ENCODE data around the gene PDXP.

PDXP gene

DNA sequence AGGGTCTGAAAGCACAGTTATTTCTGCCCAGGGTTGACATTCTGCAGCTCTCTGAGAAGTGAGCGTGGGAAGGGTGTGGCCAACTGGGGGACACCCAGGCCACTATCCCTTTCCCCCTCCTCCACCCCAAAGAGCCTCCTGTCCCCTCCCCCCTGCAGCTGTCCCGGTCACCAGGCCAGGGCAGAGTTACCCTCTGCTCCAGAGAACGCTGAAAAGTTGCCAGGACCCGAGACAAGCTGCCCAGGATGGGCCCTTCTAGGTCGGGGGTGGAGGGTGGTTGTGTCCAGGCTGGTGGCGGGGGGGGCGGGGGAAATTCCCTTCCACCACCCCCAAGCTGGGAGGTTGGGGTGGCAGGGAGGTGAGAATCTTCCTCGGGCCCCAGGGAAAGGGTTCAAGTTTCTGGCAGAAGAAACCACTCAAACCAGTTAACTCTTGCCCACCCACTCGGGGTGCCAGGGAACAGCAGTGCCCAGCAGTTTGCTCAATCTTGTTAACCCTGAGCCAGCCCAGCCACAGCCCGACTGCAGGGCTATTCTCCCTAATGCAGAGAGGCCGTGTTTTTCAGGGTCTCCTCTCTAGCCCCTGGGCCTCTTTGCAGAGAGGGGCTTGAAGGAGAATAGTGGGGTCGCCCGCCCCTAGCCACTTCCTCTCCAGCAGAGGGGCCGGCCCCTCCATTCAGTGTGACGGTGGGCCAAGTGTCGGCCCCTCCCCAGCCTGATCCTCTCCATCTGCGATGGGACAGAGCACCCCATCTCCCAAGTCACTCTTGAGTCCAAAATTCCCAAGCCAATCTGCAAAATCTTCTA is 17.6 kb downstream of the PDXP start:
- H3K9me3 ChIP-seq (ENCODE audit: control extremely low read depth in 1 of 5, control insufficient read depth in 4 of 5, insufficient read depth in 2 of 5, low read depth in 1 of 5, low read length in 4 of 5): no peaks in the 10 kb centered on the region
- POLR2A ChIA-PET: interaction anchor here (1.6 kb wide), 1 partner anchor 15 kb away, joined by 5 read pairs; no protein-coding TSS in a partner anchor
- peaks cover 5 to 76% (median 70%) of the 10 kb centered on the region in 4 experiments for H3K4me1 ChIP-seq (ENCODE audit: control extremely low read depth in 1 of 4, control insufficient read depth in 4 of 4, insufficient read depth in 4 of 4, low read length in 3 of 4)
- 6% methylated on average over 9 of the region's 17 CpGs for WGBS (ENCODE audit: insufficient coverage)
- DNase-seq: peak in 2 of 3 donors; percentile 22 to 33
- no peaks in the 10 kb centered on the region for H3K27me3 ChIP-seq (replicated peaks in 2 of 5; ENCODE audit: control insufficient read depth in 4 of 5, insufficient read depth in 5 of 5, low read length in 4 of 5)
- H3K4me3 ChIP-seq (ENCODE audit: control insufficient read depth in 1 of 7, extremely low read depth in 1 of 7, insufficient read depth in 4 of 7, low read depth in 2 of 7, low read length in 6 of 7): peak overlapping the region in 6 of 7 experiments; percentile 48 to 76 (median 56)
- peak overlapping the region; percentile 81 to 90 for H3K27ac ChIP-seq (ENCODE audit: insufficient read depth in 1 of 2, low read depth in 1 of 2, low read length in 2 of 2, poor library complexity in 1 of 2, severe bottlenecking in 2 of 2)
- peaks cover 0 to 11% (median 2%) of the 10 kb centered on the region in 4 experiments for H3K36me3 ChIP-seq (ENCODE audit: control insufficient read depth in 4 of 4, insufficient read depth in 4 of 4, low read length in 3 of 4)
- CTCF ChIA-PET: interaction anchor here (1.8 to 39.6 kb wide), 4 partner anchors 2 to 38 kb away, joined by 5 to 672 read pairs (median 494); partner anchors contain the start of genes LGALS1, NOL12, PDXP and SH3BP1

GRCh38 chr22:37676736-37677492 is 18.4 kb downstream of the PDXP start:
- POLR2A ChIA-PET: interaction anchor here (1.4 to 1.6 kb wide), 2 partner anchors 16 to 18 kb away, joined by 5 read pairs; partner anchors contain the start of gene PDXP

GRCh38 chr22:37677493-37677974 is 19.0 kb downstream of the PDXP start:
- Histone ChIP-seq H3K27me3 (replicated peaks in 2 of 5; ENCODE audit: control insufficient read depth in 4 of 5, insufficient read depth in 5 of 5, low read length in 4 of 5) (no peaks in the 10 kb centered on the region), H3K4me1 (ENCODE audit: control extremely low read depth in 1 of 4, control insufficient read depth in 4 of 4, insufficient read depth in 4 of 4, low read length in 3 of 4) (peaks cover 4 to 69% (median 62%) of the 10 kb centered on the region in 4 experiments), H3K36me3 (ENCODE audit: control insufficient read depth in 4 of 4, insufficient read depth in 4 of 4, low read length in 3 of 4) (peaks cover 0 to 11% (median 2%) of the 10 kb centered on the region in 4 experiments), H3K27ac (ENCODE audit: insufficient read depth in 1 of 2, low read depth in 1 of 2, low read length in 2 of 2, poor library complexity in 1 of 2, severe bottlenecking in 2 of 2) (peak overlapping the region; percentile 36 to 90), H3K9me3 (ENCODE audit: control extremely low read depth in 1 of 5, control insufficient read depth in 4 of 5, insufficient read depth in 2 of 5, low read depth in 1 of 5, low read length in 4 of 5) (no peaks in the 10 kb centered on the region), H3K4me3 (ENCODE audit: control insufficient read depth in 1 of 7, extremely low read depth in 1 of 7, insufficient read depth in 4 of 7, low read depth in 2 of 7, low read length in 6 of 7) (peak overlapping the region in 6 of 7 experiments; percentile 35 to 76 (median 62))
- ChIA-PET CTCF (interaction anchor here (1.7 to 39.6 kb wide), 3 partner anchors 14 to 40 kb away, joined by 5 to 672 read pairs (median 494); partner anchors contain the start of genes LGALS1, PDXP and SH3BP1), POLR2A (interaction anchor here (1.4 to 1.6 kb wide), 2 partner anchors 16 to 19 kb away, joined by 5 read pairs; partner anchors contain the start of gene PDXP)
- 80% methylated on average over 9 of the region's 15 CpGs for WGBS (ENCODE audit: insufficient coverage)
- no peak for DNase-seq

More at GRCh38 chr22:37676736-37677492, 18.4 kb downstream of the PDXP start:
- CTCF ChIA-PET: interaction anchor here (1.7 to 39.6 kb wide), 3 partner anchors 13 to 39 kb away, joined by 5 to 672 read pairs (median 494); partner anchors contain the start of genes LGALS1, PDXP and SH3BP1
- Histone ChIP-seq H3K36me3 (ENCODE audit: control insufficient read depth in 4 of 4, insufficient read depth in 4 of 4, low read length in 3 of 4) (peaks cover 0 to 11% (median 2%) of the 10 kb centered on the region in 4 experiments), H3K4me3 (ENCODE audit: control insufficient read depth in 1 of 7, extremely low read depth in 1 of 7, insufficient read depth in 4 of 7, low read depth in 2 of 7, low read length in 6 of 7) (peak overlapping the region in 6 of 7 experiments; percentile 48 to 76 (median 64)), H3K27ac (ENCODE audit: insufficient read depth in 1 of 2, low read depth in 1 of 2, low read length in 2 of 2, poor library complexity in 1 of 2, severe bottlenecking in 2 of 2) (peak overlapping the region; percentile 81 to 90), H3K27me3 (replicated peaks in 2 of 5; ENCODE audit: control insufficient read depth in 4 of 5, insufficient read depth in 5 of 5, low read length in 4 of 5) (no peaks in the 10 kb centered on the region), H3K9me3 (ENCODE audit: control extremely low read depth in 1 of 5, control insufficient read depth in 4 of 5, insufficient read depth in 2 of 5, low read depth in 1 of 5, low read length in 4 of 5) (no peaks in the 10 kb centered on the region), H3K4me1 (ENCODE audit: control extremely low read depth in 1 of 4, control insufficient read depth in 4 of 4, insufficient read depth in 4 of 4, low read length in 3 of 4) (peaks cover 5 to 75% (median 68%) of the 10 kb centered on the region in 4 experiments)
- under 1% methylated on average over 34 of the region's 42 CpGs for WGBS (ENCODE audit: insufficient coverage)
- DNase-seq: peak; percentile 93 to 98 (median 98)

DNA sequence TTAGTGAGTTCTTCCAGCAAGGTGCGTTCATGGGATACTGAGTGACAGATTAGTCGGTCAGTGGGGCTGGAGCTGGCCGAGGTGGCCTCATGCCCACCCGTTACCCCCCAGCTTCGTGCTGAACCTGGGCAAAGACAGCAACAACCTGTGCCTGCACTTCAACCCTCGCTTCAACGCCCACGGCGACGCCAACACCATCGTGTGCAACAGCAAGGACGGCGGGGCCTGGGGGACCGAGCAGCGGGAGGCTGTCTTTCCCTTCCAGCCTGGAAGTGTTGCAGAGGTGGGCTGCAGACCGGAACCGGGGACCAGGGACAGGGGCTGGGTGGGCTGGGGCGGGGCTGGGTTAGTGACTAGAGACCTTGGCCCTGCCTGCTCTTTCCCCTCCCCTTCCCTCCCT is 19.8 kb downstream of the PDXP start:
- peaks cover 0 to 11% (median 2%) of the 10 kb centered on the region in 4 experiments for H3K36me3 ChIP-seq (ENCODE audit: control insufficient read depth in 4 of 4, insufficient read depth in 4 of 4, low read length in 3 of 4)
- no peaks in the 10 kb centered on the region for H3K27me3 ChIP-seq (replicated peaks in 2 of 5; ENCODE audit: control insufficient read depth in 4 of 5, insufficient read depth in 5 of 5, low read length in 4 of 5)
- ChIA-PET POLR2A (no interaction called here), CTCF (interaction anchor here (1.7 to 39.6 kb wide), 3 partner anchors 15 to 41 kb away, joined by 5 to 672 read pairs (median 494); partner anchors contain the start of genes LGALS1, PDXP and SH3BP1)
- no peak overlapping the region for H3K4me3 ChIP-seq (ENCODE audit: control insufficient read depth in 1 of 7, extremely low read depth in 1 of 7, insufficient read depth in 4 of 7, low read depth in 2 of 7, low read length in 6 of 7)
- H3K27ac ChIP-seq (ENCODE audit: insufficient read depth in 1 of 2, low read depth in 1 of 2, low read length in 2 of 2, poor library complexity in 1 of 2, severe bottlenecking in 2 of 2): no peak overlapping the region
- no peaks in the 10 kb centered on the region for H3K9me3 ChIP-seq (ENCODE audit: control extremely low read depth in 1 of 5, control insufficient read depth in 4 of 5, insufficient read depth in 2 of 5, low read depth in 1 of 5, low read length in 4 of 5)
- H3K4me1 ChIP-seq (ENCODE audit: control extremely low read depth in 1 of 4, control insufficient read depth in 4 of 4, insufficient read depth in 4 of 4, low read length in 3 of 4): peaks cover 3 to 60% (median 54%) of the 10 kb centered on the region in 4 experiments
- WGBS (ENCODE audit: insufficient coverage): 93% methylated on average over 17 of the region's 18 CpGs
- DNase-seq: no peak

DNA sequence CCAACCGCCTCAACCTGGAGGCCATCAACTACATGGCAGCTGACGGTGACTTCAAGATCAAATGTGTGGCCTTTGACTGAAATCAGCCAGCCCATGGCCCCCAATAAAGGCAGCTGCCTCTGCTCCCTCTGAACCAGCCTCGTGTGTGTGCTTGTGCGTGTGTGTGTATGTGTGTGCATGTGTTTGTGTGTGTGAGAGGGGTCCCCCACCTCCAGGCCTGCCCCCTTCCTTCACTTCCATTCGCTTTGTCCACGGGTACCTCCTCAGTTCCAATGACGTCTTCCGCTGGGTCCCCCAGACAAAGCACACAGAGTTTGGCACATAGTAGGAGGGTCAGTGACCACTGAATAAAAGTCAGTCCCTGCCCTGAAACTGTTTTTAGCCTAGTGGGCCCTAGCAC is 21.1 kb downstream of the PDXP start:
- Histone ChIP-seq H3K4me3 (ENCODE audit: control insufficient read depth in 1 of 7, extremely low read depth in 1 of 7, insufficient read depth in 4 of 7, low read depth in 2 of 7, low read length in 6 of 7) (no peak overlapping the region), H3K27me3 (replicated peaks in 2 of 5; ENCODE audit: control insufficient read depth in 4 of 5, insufficient read depth in 5 of 5, low read length in 4 of 5) (no peaks in the 10 kb centered on the region), H3K9me3 (ENCODE audit: control extremely low read depth in 1 of 5, control insufficient read depth in 4 of 5, insufficient read depth in 2 of 5, low read depth in 1 of 5, low read length in 4 of 5) (no peaks in the 10 kb centered on the region), H3K36me3 (ENCODE audit: control insufficient read depth in 4 of 4, insufficient read depth in 4 of 4, low read length in 3 of 4) (peaks cover 0 to 11% (median 2%) of the 10 kb centered on the region in 4 experiments), H3K27ac (ENCODE audit: insufficient read depth in 1 of 2, low read depth in 1 of 2, low read length in 2 of 2, poor library complexity in 1 of 2, severe bottlenecking in 2 of 2) (no peak overlapping the region), H3K4me1 (ENCODE audit: control extremely low read depth in 1 of 4, control insufficient read depth in 4 of 4, insufficient read depth in 4 of 4, low read length in 3 of 4) (peaks cover 0 to 49% (median 43%) of the 10 kb centered on the region in 4 experiments)
- DNase-seq: no peak
- ChIA-PET POLR2A (no interaction called here), CTCF (interaction anchor here (0.6 to 39.6 kb wide), 8 partner anchors 8 to 275 kb away, joined by 3 to 672 read pairs (median 3); partner anchors contain the start of genes LGALS1, PDXP and SH3BP1)
- 98% methylated on average over 6 of the region's 8 CpGs for WGBS (ENCODE audit: insufficient coverage)

GRCh38 chr22:37680191-37680851 is 21.8 kb downstream of the PDXP start:
- no peak for DNase-seq
- POLR2A ChIA-PET: interaction anchor here (0.6 kb wide), 2 partner anchors 47 to 184 kb away, joined by 3 to 5 read pairs; no protein-coding TSS in a partner anchor
- WGBS (ENCODE audit: insufficient coverage): 94% methylated on average over 6 of the region's 7 CpGs

More at GRCh38 chr22:37680191-37680851, 21.8 kb downstream of the PDXP start:
- peaks cover 0 to 11% (median 2%) of the 10 kb centered on the region in 4 experiments for H3K36me3 ChIP-seq (ENCODE audit: control insufficient read depth in 4 of 4, insufficient read depth in 4 of 4, low read length in 3 of 4)
- H3K27ac ChIP-seq (ENCODE audit: insufficient read depth in 1 of 2, low read depth in 1 of 2, low read length in 2 of 2, poor library complexity in 1 of 2, severe bottlenecking in 2 of 2): no peak overlapping the region
- peaks cover 0 to 43% (median 37%) of the 10 kb centered on the region in 4 experiments for H3K4me1 ChIP-seq (ENCODE audit: control extremely low read depth in 1 of 4, control insufficient read depth in 4 of 4, insufficient read depth in 4 of 4, low read length in 3 of 4)
- H3K4me3 ChIP-seq (ENCODE audit: control insufficient read depth in 1 of 7, extremely low read depth in 1 of 7, insufficient read depth in 4 of 7, low read depth in 2 of 7, low read length in 6 of 7): no peak overlapping the region
- H3K27me3 ChIP-seq (replicated peaks in 2 of 5; ENCODE audit: control insufficient read depth in 4 of 5, insufficient read depth in 5 of 5, low read length in 4 of 5): no peaks in the 10 kb centered on the region
- CTCF ChIA-PET: interaction anchor here (0.6 to 39.6 kb wide), 11 partner anchors 8 to 276 kb away, joined by 3 to 672 read pairs (median 3); partner anchors contain the start of genes LGALS1, PDXP and SH3BP1
- no peaks in the 10 kb centered on the region for H3K9me3 ChIP-seq (ENCODE audit: control extremely low read depth in 1 of 5, control insufficient read depth in 4 of 5, insufficient read depth in 2 of 5, low read depth in 1 of 5, low read length in 4 of 5)

All from common myeloid progenitor, CD34-positive (primary cell).